Activated naive CD4-positive, alpha-beta T cell (primary cell): Measurements from ENCODE around the gene ARL6IP4.

Experiments
- DNase-seq, 4 experiments: peaks; one replicate each; lab custom pipeline; 2025; lab: John Stamatoyannopoulos, UW

The ARL6IP4 gene

GRCh38 chr12:122978507-122978955 is 1.9 kb upstream of the ARL6IP4 start:
- DNase-seq = no peak

GRCh38 chr12:122979001-122979907 is 1.2 kb upstream of the ARL6IP4 start:
- no peak for DNase-seq

- DNase-seq = no peak
Measured at GRCh38 chr12:122979908-122980182, 636 bp upstream of the ARL6IP4 start.

GRCh38 chr12:122981036-122981471 is 573 bp downstream of the ARL6IP4 start:
- no peak for DNase-seq

- no peak for DNase-seq
Measured at GRCh38 chr12:122981587-122982476, 1.4 kb downstream of the ARL6IP4 start.

- no peak for DNase-seq
Measured at GRCh38 chr12:122982477-122982815, 2.0 kb downstream of the ARL6IP4 start.

GRCh38 chr12:122982963-122983788 is 2.7 kb downstream of the ARL6IP4 start:
- no peak for DNase-seq

- no peak for DNase-seq
Measured at GRCh38 chr12:122983789-122984515, 3.5 kb downstream of the ARL6IP4 start.

- DNase-seq = no peak
Measured at GRCh38 chr12:122984612-122985337, 4.3 kb downstream of the ARL6IP4 start.

- no peak for DNase-seq
Measured at GRCh38 chr12:122985338-122986257, 5.1 kb downstream of the ARL6IP4 start.

- no peak for DNase-seq
Measured at GRCh38 chr12:122986258-122986871, 5.9 kb downstream of the ARL6IP4 start.

GRCh38 chr12:122987086-122987951 is 6.8 kb downstream of the ARL6IP4 start:
- DNase-seq = no peak

- no peak for DNase-seq
Measured at GRCh38 chr12:122988036-122988435, 7.6 kb downstream of the ARL6IP4 start.

GRCh38 chr12:122988612-122989212 is 8.2 kb downstream of the ARL6IP4 start:
- DNase-seq = no peak

- no peak for DNase-seq
Measured at GRCh38 chr12:122989225-122989839, 8.9 kb downstream of the ARL6IP4 start.

GRCh38 chr12:122989874-122990419 is 9.5 kb downstream of the ARL6IP4 start:
- DNase-seq = no peak

GRCh38 chr12:122990561-122990960 is 10.1 kb downstream of the ARL6IP4 start:
- no peak for DNase-seq
